Vagina (tissue), 2 donors: ENCODE data around the gene GNAL.

ENCODE experiments used
- POLR2A ChIP-seq, 2 donors: fragments of 450-650 bp; IDR thresholded peaks; one replicate each; pipeline ENCODE4 v1.6.1; 2017; ENCODE audit warnings: antibody characterized with exemption in 2 of 2, mild to moderate bottlenecking in 2 of 2, moderate library complexity in 2 of 2
- POLR2AphosphoS5 ChIP-seq, 2 donors: sonication (generic); formaldehyde crosslinking; IDR thresholded peaks; one replicate each; pipeline ENCODE4 v1.9.0; 2017; ENCODE audit warnings: antibody characterized with exemption in 2 of 2, mild to moderate bottlenecking in 2 of 2, low read depth in 1 of 2; ENCODE audit not compliant: insufficient read depth in 1 of 2
- TF ChIP-seq, protein P1 (sequence below), 3 experiments: fragments of 450-650 bp in 2 of 3; fragments of 200-600 bp in 1 of 3; sonication (generic) in 1 of 3; IDR thresholded peaks; one replicate each; pipeline ENCODE4 v1.5.1; 2017 to 2019; ENCODE audit warnings: antibody characterized with exemption in 3 of 3, mild to moderate bottlenecking in 2 of 3, moderate library complexity in 2 of 3

GRCh38 chr18:11668441-11669169 is 20.5 kb upstream of the GNAL start:
- TF ChIP-seq, protein P1, sequence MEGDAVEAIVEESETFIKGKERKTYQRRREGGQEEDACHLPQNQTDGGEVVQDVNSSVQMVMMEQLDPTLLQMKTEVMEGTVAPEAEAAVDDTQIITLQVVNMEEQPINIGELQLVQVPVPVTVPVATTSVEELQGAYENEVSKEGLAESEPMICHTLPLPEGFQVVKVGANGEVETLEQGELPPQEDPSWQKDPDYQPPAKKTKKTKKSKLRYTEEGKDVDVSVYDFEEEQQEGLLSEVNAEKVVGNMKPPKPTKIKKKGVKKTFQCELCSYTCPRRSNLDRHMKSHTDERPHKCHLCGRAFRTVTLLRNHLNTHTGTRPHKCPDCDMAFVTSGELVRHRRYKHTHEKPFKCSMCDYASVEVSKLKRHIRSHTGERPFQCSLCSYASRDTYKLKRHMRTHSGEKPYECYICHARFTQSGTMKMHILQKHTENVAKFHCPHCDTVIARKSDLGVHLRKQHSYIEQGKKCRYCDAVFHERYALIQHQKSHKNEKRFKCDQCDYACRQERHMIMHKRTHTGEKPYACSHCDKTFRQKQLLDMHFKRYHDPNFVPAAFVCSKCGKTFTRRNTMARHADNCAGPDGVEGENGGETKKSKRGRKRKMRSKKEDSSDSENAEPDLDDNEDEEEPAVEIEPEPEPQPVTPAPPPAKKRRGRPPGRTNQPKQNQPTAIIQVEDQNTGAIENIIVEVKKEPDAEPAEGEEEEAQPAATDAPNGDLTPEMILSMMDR (IDR thresholded peaks at IDR 0.05), result no peak
- TF ChIP-seq POLR2AphosphoS5 (IDR thresholded peaks at IDR 0.05; ENCODE audit: insufficient read depth in 1 of 2, low read depth in 1 of 2) (no peak), POLR2A (IDR thresholded peaks at IDR 0.05) (no peak)
